CD4-positive, alpha-beta T cell treated with Interleukin-4 for 1 hour (primary cell): ENCODE data around the gene ALPL.
"Not testable (repeated sequence)": the region's sequence is repeated elsewhere in the genome, so short reads cannot be mapped to it uniquely, and the experiment has no call there.

Source experiments
- DNase-seq, 2 donors: peaks; one replicate each; pipeline ENCODE4 v3.0.0-alpha.2; 2020 to 2022

Gene ALPL

GRCh38 chr1:21563971-21564370 lies 54.7 kb downstream of the ALPL start:
- DNase-seq: no peak

- no peak for DNase-seq
Observed at GRCh38 chr1:21564521-21565095, 55.4 kb downstream of the ALPL start.

- DNase-seq: no peak
Observed at GRCh38 chr1:21565285-21565684, 56.1 kb downstream of the ALPL start.

GRCh38 chr1:21566361-21566760 lies 57.1 kb downstream of the ALPL start:
- not testable (repeated sequence) for DNase-seq

- no peak for DNase-seq
Observed at GRCh38 chr1:21567241-21568005, 58.2 kb downstream of the ALPL start.

- DNase-seq: no peak
Observed at GRCh38 chr1:21568006-21568746, 59.0 kb downstream of the ALPL start.

- no peak for DNase-seq
Observed at GRCh38 chr1:21568809-21569385, 59.7 kb downstream of the ALPL start.

- no peak for DNase-seq
Observed at GRCh38 chr1:21569820-21570527, 60.8 kb downstream of the ALPL start.

- DNase-seq: no peak
Observed at GRCh38 chr1:21570528-21570875, 61.3 kb downstream of the ALPL start.

GRCh38 chr1:21570885-21571284 lies 61.7 kb downstream of the ALPL start:
- DNase-seq: no peak

- no peak for DNase-seq
Observed at GRCh38 chr1:21572221-21572620, 63.0 kb downstream of the ALPL start.

- no peak for DNase-seq
Observed at GRCh38 chr1:21572735-21573277, 63.6 kb downstream of the ALPL start.

- DNase-seq: no peak
Observed at GRCh38 chr1:21573475-21573874, 64.3 kb downstream of the ALPL start.

GRCh38 chr1:21573971-21574465 lies 64.8 kb downstream of the ALPL start:
- DNase-seq: no peak

- DNase-seq: no peak
Observed at GRCh38 chr1:21574466-21575151, 65.4 kb downstream of the ALPL start.

GRCh38 chr1:21575351-21575942 lies 66.2 kb downstream of the ALPL start:
- DNase-seq: no peak

GRCh38 chr1:21576031-21576797 lies 67.0 kb downstream of the ALPL start:
- DNase-seq: no peak

GRCh38 chr1:21576798-21577187 lies 67.6 kb downstream of the ALPL start:
- no peak for DNase-seq

GRCh38 chr1:21577324-21577723 lies 68.1 kb downstream of the ALPL start:
- no peak for DNase-seq

GRCh38 chr1:21577933-21578332 lies 68.7 kb downstream of the ALPL start:
- no peak for DNase-seq

- no peak for DNase-seq
Observed at GRCh38 chr1:21579791-21580190, 70.6 kb downstream of the ALPL start.
